Loucy (cell line): ENCODE results near the gene RHBDF2.

Experiments
- H2AFZ ChIP-seq: fragments of 200-600 bp; sonication (generic); 2 replicates; pipeline ENCODE4 v1.6.0; 2016; ENCODE audit warnings: antibody characterized with exemption, mild to moderate bottlenecking, low read length, moderate library complexity
- H3F3A ChIP-seq: fragments of 200-600 bp; 2 replicates; pipeline ENCODE4 v1.6.0; 2016; ENCODE audit warnings: antibody characterized with exemption, low read depth, mild to moderate bottlenecking
- H3K27me3 ChIP-seq: fragments of 200-600 bp; sonication (generic); 2 replicates; pipeline ENCODE4 v1.6.1; 2014; ENCODE audit warnings: low read length, mild to moderate bottlenecking; ENCODE audit not compliant: insufficient read depth, poor library complexity, severe bottlenecking
- H3K36me3 ChIP-seq: fragments of 200-600 bp; sonication (generic); 2 replicates; pipeline ENCODE4 v1.6.1; 2016; ENCODE audit warnings: low read length; ENCODE audit not compliant: insufficient read depth
- H3K4me1 ChIP-seq: fragments of 200-600 bp; sonication (generic); 2 replicates; pipeline ENCODE4 v1.5.1; 2014; ENCODE audit warnings: low read length, mild to moderate bottlenecking; ENCODE audit not compliant: insufficient read depth, poor library complexity, severe bottlenecking
- H3K4me2 ChIP-seq: fragments of 200-600 bp; sonication (generic); 2 replicates; pipeline ENCODE4 v1.6.0; 2014; ENCODE audit warnings: antibody characterized with exemption, low read length, low read depth, mild to moderate bottlenecking; ENCODE audit not compliant: poor library complexity, severe bottlenecking
- H3K4me3 ChIP-seq: fragments of 200-600 bp; sonication (generic); 2 replicates; pipeline ENCODE4 v1.5.1; 2014; ENCODE audit warnings: low read length, mild to moderate bottlenecking, mixed read lengths; ENCODE audit not compliant: poor library complexity, severe bottlenecking
- H3K79me2 ChIP-seq: fragments of 200-600 bp; sonication (generic); 2 replicates; pipeline ENCODE4 v1.6.1; 2014; ENCODE audit warnings: low read length; ENCODE audit not compliant: insufficient read depth
- H3K9ac ChIP-seq: fragments of 200-600 bp; sonication (generic); 2 replicates; pipeline ENCODE4 v1.6.0; 2014; ENCODE audit warnings: mild to moderate bottlenecking, low read depth, low read length, moderate library complexity; ENCODE audit not compliant: poor library complexity, severe bottlenecking
- H3K9me2 ChIP-seq: fragments of 200-600 bp; sonication (generic); replicated peaks from 2 replicates; pipeline ENCODE4 v1.6.1; 2016; ENCODE audit warnings: low read depth, low read length, mixed read lengths
- H3K9me3 ChIP-seq: fragments of 200-600 bp; sonication (generic); 2 replicates; pipeline ENCODE4 v1.6.1; 2014; ENCODE audit warnings: mild to moderate bottlenecking, antibody characterized with exemption, low read length, low read depth; ENCODE audit not compliant: insufficient read depth
- H4K20me1 ChIP-seq: fragments of 200-600 bp; sonication (generic); 2 replicates; pipeline ENCODE4 v1.6.0; 2014; ENCODE audit warnings: antibody characterized with exemption, low read length, mild to moderate bottlenecking; ENCODE audit not compliant: insufficient read depth, poor library complexity, severe bottlenecking
- CTCF ChIP-seq: fragments of 200-600 bp; sonication (generic); conservative IDR thresholded peaks from 2 replicates; pipeline ENCODE4 v1.5.1; 2014; ENCODE audit warnings: mild to moderate bottlenecking, antibody characterized with exemption, low read length
- EZH2phosphoT487 ChIP-seq: fragments of 200-600 bp; IDR thresholded peaks from 2 replicates; pipeline ENCODE4 v1.6.1; 2018; ENCODE audit warnings: antibody characterized with exemption, mild to moderate bottlenecking, moderate library complexity, borderline replicate concordance

Gene RHBDF2

GRCh38 chr17:76548378-76549214, 47.4 kb upstream of the RHBDF2 start:
- no peaks in the 10 kb centered on the region for H3K36me3 ChIP-seq
- H2AFZ ChIP-seq, result no peak overlapping the region
- H3K27me3 ChIP-seq, result no peaks in the 10 kb centered on the region
- peaks cover 13% of the 10 kb centered on the region; the same call in 1 of the 2 replicates for H3K79me2 ChIP-seq
- peaks cover 2% of the 10 kb centered on the region; the same call in 1 of the 2 replicates for H3F3A ChIP-seq
- peak overlapping the region; percentile 75 for H3K4me2 ChIP-seq
- peaks cover 79% of the 10 kb centered on the region for H3K4me1 ChIP-seq
- H3K4me3 ChIP-seq, result peak overlapping the region; percentile 56
- no peaks in the 10 kb centered on the region for H3K9me2 ChIP-seq
- no peaks in the 10 kb centered on the region for H3K9me3 ChIP-seq
- peak overlapping the region; percentile 69 for H3K9ac ChIP-seq
- TF ChIP-seq CTCF, result no peak
- no peak for TF ChIP-seq EZH2phosphoT487
- no peaks in the 10 kb centered on the region for H4K20me1 ChIP-seq

DNA sequence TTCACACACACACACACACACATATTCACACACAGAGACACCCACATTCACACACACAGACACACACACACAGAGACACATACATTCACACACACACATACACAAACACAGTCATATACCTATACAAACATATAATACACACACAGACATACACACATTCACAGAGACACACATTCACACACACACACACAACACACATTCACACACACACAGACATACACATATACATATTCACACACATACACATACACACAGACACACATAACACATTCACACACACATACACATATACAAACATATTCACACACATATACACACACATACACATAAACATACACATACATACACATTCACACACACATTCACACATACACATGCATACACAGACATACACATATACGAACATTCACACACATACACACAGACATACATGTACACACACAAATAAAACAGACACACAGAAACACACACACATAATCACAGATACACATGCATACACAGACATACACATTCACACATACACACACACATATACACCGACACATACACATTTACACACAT, 46.5 kb upstream of the RHBDF2 start:
- H3K79me2 ChIP-seq, result peaks cover 13% of the 10 kb centered on the region; the same call in 1 of the 2 replicates
- H3K9me3 ChIP-seq, result no peaks in the 10 kb centered on the region
- H3K36me3 ChIP-seq, result no peaks in the 10 kb centered on the region
- no peaks in the 10 kb centered on the region for H3K27me3 ChIP-seq
- H3K9me2 ChIP-seq, result no peaks in the 10 kb centered on the region
- peak overlapping the region; percentile 75 for H3K4me2 ChIP-seq
- peak overlapping the region; percentile 56 for H3K4me3 ChIP-seq
- no peak overlapping the region for H2AFZ ChIP-seq
- H3K9ac ChIP-seq, result peak overlapping the region; percentile 69
- no peaks in the 10 kb centered on the region for H4K20me1 ChIP-seq
- peaks cover 2% of the 10 kb centered on the region; the same call in 1 of the 2 replicates for H3F3A ChIP-seq
- peaks cover 78% of the 10 kb centered on the region for H3K4me1 ChIP-seq
- TF ChIP-seq CTCF (no peak), EZH2phosphoT487 (no peak)

DNA sequence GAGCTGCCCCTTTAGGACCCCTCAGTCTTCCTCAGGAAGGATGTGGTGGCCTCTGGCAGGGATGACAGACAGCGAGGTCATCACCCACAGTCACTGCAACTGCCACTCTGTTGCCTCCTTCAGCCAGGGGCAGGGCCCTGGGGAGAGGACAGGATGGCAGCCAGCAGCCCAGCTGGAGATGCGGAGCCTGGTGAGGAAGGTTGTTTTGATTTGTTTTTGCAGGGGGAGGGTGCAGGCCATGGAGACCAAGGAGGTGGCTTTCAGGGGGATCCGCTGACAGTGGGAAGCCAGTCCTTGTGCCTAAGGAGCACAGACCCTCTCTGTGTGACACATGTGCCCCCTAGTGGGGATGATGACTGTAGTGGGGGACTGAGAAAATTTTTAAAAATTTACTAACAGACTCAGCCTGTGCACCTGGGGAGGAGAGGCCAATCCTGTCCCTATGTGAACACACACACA, 46.0 kb upstream of the RHBDF2 start:
- Histone ChIP-seq H4K20me1 (no peaks in the 10 kb centered on the region), H3K9ac (peak overlapping the region; percentile 69), H3F3A (peaks cover 2% of the 10 kb centered on the region; the same call in 1 of the 2 replicates), H3K4me2 (peak overlapping the region; percentile 75), H3K27me3 (no peaks in the 10 kb centered on the region), H3K36me3 (no peaks in the 10 kb centered on the region), H3K79me2 (peaks cover 13% of the 10 kb centered on the region; the same call in 1 of the 2 replicates), H3K4me3 (peak overlapping the region; percentile 56), H3K9me2 (no peaks in the 10 kb centered on the region), H3K4me1 (peaks cover 77% of the 10 kb centered on the region), H3K9me3 (no peaks in the 10 kb centered on the region), H2AFZ (no peak overlapping the region)
- TF ChIP-seq CTCF, result peak; percentile 83
- no peak for TF ChIP-seq EZH2phosphoT487
